ENCODE data around the gene TMEFF2.

TMEFF2 gene

DNA sequence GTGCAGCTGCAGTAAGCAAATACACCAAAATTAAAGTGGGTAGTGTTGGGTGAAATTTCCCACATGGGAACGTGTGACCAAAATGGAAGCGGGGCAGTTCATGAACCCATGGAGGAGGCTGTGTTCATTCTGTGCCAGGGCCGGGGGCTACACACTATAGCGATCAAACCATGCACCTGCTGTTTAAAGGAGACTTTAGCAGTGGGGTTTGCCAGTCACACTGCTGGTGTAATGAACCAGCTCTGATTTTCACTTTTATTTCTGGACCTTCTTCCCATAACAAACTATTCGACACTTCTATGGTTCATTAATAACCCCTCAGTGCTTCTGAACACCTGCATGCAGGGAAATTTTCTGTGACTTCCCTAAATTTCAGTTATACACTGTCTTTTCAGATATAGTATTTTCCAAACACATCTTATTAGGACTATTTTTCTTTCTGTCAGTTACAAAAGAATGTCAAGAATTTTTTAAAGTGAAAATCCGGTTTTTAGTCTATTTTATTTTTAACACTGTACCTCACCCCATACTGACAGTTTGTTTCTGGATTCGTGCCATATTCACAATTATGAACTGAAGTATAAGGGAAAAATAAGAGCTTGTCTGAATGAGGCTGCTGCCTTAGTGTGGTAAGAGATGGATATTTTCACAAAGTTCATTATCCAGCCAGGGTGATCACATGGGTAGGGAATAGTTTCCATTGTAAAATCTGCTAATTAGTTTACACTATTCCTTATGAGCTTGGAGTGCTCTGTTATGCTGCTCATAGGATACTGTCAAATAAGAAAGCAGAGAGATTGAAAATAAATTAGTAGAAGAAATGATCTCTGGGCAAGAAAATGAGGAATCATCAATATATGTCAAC is 236.5 kb downstream of the TMEFF2 start:
- no peak for DNase-seq

DNA sequence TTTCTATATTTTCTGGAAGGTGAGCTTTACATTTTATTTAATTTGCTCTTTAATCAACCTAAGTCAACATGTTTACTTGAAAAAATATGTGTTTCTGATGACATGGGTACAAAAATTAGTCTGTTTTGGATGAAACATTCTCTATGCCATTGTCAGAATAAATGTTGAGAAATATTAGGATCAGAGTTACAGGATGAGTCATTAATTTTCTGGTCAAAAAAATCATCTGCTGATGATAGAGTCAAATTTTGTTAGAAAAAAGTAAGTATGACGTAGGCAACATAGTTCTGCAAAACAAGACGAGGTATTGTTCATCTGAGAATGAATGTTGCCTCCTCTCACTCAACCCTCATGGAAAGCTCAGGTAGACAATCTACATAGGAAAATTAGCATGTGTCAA is 240.3 kb downstream of the TMEFF2 start:
- no peak for DNase-seq

DNA sequence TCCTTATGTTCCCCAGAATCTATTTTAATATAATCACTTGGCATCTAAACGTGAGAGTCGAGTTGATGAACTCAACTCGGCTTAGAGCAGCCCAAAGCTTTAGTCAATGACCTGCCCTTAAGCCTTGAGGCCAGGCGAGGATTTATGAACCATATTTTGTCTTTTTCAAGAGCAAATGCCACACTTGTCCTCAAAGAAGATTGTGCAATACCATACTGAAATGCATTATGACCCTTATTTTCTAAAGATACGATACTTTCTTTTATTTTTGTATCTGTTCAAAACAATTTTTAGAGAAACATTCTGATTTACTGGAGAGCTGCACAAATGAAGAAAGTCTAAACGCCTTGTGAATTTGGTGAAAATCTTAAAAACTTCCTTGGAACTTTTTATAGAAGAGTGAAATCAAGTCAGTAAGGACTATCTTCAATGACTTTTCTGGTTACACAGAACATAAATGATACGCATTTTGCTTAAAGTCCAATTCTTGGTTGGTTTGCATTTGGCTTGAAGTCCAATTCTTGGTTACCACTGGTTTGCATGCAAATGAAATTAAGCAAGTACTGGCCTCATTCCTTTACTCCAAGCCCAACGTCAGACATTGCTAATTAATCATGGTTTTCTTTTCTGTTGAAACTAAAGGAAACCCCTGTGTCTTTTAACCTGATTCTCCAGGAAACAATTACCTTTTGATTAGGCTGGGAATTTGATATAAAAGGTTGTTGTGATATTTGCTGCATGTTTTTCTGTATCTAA is 242.0 kb downstream of the TMEFF2 start:
- DNase-seq = no peak

DNA sequence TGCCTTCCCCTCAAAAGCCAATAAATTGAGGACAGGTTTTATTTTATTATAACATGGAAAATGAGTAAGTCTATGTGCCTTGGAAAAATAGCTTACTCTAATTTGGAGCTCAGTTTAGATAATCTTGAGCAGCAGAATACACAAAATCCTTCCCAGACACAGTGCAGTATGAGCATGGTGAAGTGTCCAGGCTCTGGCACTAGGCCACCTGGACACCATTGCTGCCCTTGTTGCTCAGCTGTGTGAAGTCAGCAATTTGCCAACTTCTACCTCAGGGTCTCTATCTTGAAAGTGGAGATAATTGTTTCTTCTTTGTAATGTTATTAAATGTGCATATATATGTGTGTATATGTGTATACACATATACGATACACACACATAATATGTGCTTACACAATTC is 242.9 kb downstream of the TMEFF2 start:
- DNase-seq = no peak

DNA sequence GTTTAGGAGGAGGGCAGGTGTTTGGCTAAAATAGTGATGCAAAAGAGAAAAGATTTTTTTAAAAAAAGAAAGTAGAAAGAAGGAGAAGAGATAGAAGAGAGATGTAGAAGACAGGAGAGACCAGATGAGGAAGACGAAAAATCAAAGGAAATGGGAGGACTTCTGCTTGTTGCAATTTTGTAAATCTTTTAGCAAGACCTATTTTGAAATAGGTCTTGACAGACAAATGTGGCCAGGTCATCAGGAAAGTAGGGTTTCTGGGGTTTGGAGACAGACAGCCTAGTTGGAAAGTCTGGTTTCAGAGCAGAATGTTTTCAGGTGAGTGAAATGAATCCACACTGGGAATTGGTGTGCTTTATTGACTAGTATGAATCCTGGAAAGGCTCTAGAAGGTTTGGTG is 243.4 kb downstream of the TMEFF2 start:
- no peak for DNase-seq

DNA sequence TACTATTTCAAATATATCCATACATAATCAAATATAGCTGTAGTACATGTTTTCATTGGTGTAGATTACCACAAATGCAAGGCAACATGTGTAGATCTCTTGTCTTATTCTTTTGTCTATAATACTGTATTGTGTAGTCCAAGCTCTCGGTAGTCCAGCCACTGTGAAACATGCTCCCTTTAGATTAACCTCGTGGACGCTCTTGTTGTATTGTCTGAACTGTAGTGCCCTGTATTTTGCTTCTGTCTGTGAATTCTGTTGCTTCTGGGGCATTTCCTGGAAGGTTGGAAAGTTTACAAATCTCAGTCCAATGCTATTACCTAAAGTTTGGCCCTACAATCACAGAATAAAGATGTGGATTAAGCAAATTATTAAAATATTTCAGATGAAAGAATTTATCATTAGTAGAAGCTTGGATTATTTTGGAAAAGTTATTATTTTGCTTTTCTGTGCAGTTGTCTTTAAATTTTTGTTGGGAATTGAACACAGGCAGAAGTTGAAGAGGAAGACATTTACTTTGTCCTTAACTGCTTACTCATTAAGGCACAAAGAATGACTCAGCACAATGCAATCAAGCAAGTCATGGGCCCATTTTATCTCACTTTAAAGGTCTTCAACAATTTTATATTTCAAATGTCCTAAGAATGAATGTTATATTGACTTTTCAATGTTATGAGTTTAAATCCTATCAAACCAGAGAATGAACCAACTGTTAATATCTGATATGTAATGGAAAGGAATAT is 244.4 kb downstream of the TMEFF2 start:
- no peak for DNase-seq

DNA sequence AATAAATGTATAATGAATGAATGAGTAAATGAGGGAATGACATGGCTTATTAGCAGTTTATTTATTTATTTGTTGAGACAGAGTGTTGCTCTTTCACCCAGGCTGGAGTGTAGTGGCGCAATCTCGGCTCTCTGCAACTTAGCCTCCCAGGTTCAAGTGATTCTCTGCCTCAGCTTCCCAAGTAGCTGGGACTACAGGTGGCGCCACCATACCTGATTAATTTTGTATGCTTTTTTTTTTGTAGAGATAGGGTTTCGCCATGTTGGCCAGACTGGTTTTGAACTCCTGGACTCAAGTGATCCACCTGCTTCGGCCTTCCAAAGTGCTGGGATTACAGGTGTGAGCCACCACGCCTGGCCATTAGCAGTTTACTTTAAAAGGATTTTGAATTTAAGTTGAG is 247.5 kb downstream of the TMEFF2 start:
- DNase-seq = no peak

DNA sequence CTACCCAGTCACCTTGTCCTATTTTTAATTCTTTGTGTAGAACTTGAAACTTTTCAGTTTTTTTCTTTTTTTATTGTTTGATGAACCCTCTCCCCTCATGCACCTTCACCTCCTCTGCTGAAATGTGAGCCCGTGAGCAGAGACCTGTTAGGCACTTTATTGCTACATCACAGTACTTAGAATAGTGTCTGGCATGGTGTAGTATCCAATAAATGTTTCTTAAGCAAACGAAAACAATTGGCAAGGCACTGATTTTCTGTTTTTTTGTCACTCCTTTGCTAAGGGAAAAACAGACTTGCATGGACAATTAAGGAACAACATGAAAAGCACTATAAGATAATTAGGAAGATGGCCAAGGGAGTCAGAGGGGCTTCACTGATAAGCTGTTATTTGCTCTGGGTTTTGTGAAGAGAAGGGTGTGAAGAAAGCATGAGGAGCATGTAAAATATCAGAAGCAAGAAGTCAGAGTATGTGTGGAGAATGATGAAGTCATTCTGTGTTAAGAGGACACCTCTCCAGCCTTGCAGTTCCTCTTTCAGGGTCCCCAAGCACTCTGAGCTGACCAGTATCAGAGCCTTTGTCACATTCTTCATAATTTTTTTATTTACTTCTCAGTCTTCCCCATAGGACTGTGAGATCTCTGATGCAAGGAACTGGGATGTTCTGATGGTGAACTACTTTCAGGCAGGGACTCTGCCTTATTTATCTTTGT is 248.1 kb downstream of the TMEFF2 start:
- no peak for DNase-seq

DNA sequence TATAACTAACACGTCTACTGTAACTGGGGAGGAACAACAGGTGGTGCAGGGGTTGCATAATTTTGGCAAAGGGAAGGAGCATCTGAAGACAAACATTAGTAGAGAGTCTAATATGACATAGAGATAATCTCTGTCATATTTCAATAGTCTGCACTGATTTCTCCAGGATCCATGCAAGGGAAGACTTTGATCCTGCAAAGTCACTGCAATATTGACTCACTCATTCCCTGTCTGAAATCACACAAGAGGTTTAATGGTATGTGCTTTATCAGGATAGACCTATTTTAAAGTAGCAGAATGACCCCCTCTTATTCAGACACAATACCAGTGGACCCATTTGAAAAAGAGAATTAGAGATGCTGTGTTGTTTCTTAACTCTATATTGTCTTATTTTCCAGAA is 249.1 kb downstream of the TMEFF2 start:
- no peak for DNase-seq

DNA sequence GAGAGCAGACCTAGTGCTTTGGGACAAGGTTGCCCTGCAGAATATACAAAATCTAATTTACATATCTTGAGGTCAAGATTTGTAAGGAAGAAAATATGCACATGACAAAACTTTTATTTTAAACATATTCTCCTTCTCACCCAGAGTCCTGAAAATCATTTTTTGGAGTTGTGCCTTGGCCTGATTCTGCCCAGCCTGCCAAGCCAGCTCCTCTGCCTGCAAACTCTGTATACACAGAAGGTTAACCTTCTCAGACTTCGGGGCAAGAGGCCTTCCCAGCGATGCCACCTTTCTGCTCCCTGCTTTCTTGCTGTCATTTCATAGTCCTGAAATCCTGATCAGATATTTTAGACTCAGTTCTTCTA is 252.0 kb downstream of the TMEFF2 start:
- DNase-seq = no peak

DNA sequence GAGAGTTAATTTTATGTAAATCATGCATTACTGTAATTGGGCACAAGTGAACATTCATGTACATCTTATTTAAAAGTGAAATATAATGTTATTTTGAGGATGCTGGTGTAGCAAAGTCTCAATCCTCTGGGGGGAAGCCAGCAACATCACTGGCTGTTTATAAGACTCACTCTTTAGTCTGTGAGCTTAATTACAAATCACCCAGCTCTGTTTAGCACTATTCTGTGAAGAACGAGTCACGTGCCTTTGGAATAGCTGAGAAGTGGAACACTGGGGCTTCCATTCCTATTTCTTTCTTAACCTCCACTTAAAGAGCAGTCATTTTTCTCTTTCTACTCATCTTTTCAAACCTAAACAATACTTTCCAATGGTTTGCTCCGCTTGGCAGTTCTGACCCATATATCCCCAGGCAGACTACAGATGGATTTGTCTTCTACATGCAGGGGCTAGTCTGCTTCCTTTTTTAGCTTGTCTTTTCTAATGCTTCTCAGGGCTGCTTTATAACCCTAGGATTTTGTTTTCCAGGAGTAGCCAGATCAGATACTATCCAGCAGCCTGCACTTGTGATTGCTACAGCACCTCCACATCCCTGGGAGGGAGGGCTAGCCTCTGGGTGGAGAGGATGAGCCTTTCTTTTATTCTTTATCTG is 252.5 kb downstream of the TMEFF2 start:
- DNase-seq = no peak

DNA sequence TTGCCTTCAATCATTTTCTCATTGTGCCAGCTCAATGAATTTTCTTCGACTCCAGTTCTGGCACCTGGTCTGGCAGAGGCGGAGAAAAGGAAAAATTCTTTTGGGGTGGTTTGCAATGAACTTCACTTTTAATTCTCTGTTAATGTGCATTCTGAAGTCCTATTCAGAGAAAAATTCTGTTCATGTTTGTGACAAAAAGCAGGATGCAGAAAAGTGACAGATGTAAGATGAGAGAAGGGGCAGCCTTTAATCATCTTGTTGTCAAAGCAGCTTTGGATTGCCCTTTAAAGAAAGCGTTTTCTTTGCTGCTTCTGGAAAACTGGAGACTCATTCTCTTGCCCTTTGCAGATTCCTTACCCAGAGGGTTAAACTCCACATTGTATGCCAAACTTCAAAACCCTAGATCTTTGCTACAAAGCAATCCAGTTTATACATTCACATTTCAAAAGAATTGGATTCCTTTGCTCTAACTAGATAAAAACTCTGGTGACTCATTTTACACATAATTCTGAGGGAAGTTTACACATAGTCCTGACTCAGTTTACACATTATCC is 253.3 kb downstream of the TMEFF2 start:
- no peak for DNase-seq

DNA sequence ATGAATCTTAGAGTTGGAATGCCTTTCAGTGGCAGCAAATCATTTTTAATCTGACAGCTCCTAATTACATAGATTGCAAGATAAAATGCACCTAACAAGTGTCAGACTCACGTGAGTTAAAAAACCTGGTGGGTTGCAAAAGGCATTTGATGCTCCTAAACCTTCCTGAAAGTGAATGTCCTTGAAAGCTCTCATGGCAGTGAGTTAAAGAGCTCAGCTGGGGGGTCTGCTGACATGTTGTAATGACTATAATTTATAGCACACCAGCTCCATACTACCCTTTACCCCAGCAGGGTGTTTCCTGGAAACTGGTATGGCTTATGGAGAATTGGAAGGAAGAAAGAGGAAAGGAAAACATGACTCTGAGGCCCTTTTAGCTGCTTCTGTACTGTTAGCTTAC is 256.0 kb downstream of the TMEFF2 start:
- no peak for DNase-seq

DNA sequence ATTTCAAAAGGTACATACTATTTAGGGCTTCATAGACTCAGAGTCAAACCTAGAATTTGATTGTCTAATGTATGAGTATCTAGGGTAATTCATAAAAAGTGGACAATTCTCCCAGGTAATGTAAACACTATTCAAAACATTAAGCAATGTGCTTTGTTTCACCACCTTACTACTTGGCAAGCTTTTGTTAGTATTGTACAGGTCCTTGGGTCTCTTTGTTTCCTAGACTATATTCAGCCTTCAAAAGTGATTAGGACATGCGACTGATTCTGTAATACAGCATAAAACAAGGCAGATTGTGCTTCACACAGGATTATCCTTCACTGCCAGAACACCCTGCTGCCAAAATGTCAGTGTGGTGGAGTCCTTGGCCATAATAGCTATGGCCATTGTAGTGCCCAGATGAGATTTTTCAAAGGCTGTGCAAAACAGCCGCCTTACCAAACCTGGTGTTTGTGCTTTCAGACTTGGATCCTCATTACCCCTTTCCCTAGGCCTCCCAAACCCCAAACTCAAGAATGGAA is 257.8 kb downstream of the TMEFF2 start:
- DNase-seq = no peak

DNA sequence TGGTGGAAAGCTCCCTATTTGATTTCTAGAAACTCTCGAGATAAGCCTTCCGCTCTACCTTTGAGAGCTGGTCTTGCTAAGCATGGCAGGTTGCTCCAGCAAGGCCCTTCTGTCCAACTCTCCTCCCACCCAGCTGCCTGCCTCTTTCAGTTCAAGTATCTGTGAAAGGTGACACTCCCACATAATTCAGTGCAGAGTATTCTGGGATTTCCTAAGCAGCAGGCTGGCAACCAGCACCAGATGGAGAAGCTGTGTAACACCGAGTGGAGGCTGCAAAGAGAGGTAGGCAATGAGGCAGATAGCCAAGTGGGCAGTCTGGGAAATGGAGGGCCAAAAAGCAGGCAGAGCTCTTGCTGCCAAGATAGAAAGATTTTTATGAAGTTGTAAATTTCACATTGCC is 259.5 kb downstream of the TMEFF2 start:
- DNase-seq = no peak

DNA sequence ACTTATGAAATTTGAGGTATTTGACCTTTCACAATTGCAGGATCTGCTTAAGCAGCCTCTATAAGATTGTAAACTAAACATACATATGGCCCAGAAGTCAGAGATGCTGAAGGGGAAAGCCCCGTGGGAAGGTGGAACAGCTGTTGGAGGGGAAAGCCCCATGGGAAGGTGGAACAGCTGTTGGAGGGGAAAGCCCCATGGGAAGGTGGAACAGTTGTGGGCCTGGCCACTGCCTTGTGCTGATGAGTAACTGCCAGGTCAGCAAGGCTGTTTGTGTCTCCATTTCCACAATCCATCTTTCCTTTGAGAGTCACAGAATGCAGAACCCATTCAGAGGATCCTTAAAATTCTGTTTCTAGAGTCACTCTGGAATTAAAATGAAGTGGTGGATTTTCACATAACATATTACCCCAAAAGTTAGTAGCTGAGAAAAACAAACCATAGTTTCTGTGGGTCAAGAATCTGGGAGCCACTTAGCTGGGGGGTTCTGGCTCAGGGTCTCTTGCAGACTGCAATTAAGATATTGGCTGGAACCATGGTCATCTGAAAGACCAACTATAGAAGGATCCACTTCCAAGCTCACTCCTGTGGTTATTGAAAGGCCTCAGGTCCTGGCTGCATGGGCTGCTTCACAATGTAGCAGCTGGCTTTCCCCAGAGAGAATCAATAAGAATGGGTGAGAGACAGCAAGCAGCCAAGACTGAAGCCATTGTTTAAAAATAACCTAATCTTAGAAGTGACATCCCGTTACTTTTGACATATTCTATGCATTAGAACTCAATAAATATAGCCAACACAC is 261.2 kb downstream of the TMEFF2 start:
- DNase-seq = no peak

DNA sequence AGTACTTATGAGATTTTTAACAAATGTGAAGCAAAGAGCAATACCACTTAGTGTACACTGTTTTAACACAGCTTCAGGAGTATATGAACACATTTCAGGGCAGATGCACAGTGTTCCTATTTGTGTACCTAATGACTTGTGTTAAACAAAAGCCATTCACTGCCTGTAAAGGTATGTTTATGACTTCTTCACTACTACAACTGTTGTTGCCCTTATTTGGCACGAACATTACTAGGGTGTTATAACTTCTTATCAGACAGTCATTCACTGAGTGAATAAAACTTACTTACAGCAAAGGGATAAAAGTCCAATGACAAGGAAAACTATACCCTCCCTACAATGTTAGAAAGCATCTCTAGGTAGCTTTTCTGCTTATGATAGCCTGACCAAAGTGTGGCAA is 262.4 kb downstream of the TMEFF2 start:
- DNase-seq = no peak

DNA sequence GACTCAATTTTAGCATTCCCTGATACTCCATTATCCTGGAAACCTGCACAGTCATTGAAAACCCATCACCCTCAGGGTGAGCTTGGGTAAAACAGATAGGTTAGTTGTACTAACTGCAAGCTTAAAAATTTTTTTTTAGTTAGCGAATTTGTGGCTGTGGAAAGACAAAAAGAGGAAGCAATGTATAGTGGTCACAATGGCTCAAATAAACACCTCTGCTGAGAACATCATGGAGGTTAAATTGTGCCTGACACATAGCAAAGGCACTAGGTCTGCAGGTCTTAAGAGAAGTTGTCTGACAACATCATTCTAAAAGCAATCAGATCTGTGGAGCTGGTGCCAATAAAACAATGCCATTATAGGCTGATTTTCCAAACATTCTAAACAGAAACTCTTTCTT is 263.4 kb downstream of the TMEFF2 start:
- no peak for DNase-seq

DNA sequence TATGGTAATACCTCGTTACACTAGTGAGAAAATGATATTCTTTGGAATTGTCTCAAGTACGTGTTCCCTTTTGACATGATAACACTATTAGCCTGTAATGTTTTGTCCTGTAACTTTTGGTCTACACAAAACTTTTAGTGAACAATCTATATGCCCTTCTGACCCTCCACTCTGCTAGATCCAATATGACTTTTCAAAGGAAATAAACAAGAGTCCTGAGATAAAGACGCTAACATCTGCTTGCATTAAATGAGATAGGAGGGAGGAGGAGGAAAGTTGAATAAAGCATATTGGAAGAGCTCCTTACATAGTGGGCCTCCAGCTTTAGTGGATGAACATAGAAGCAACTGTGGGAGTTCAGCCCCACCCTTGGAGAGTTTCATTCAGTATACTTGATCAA is 264.5 kb downstream of the TMEFF2 start:
- DNase-seq = no peak

DNA sequence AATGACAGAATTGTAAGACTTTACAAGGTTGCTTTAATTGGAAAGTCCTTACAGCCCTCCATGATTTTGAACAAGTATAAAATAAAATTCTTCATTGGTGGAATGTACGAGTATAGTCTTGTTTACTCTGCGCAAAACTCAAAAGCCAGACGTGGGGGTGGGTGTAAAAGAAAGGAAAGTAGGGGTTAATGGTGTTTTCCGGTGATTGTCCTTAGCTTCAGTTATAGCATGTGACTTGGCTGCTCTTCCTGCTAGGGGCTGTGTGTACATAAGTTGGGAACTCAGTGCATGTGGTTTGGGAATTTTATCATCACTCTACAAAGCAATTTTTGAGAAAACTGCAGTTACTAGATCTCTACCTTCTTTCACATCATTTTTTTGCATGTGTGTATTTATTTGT is 265.4 kb downstream of the TMEFF2 start:
- DNase-seq = no peak

DNA sequence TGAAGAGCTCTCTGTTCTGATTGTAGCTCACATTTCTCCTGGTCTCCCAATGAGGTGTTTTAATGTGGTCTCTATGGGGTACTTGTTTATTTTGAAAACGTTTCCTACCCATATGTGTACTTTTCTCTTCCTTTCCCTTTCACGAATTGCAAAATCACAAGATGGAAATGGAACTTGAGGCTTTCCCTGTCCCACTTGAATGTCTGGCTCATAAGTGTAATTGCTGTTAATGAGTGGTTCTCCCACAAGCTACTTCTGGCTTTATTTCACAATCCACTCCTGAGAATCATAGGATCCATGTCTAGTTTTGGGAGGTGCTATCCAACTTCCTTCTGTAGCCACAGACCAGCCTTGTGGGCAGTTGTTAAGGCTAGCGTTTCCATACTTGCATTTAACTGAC is 266.7 kb downstream of the TMEFF2 start:
- DNase-seq = no peak

All from CD4-positive, alpha-beta T cell treated with Interleukin-1 beta for 1 hour (primary cell).